Fibroblast of pulmonary artery (primary cell): ENCODE results near the gene IRAK2.

Source experiments
- DNase-seq: peaks from one replicate; pipeline ENCODE4 v3.0.0-alpha.2; 2010; ENCODE audit warnings: low read depth
- H3K4me3 ChIP-seq: replicated peaks from 2 replicates; pipeline ENCODE4 v1.5.1; 2011; ENCODE audit warnings: low read depth, mild to moderate bottlenecking, control low read depth, low read length, moderate library complexity
- TF ChIP-seq, protein P1 (sequence below): IDR thresholded peaks from 2 replicates; pipeline ENCODE4 v1.5.1; 2011; ENCODE audit warnings: mild to moderate bottlenecking, control low read depth, low read length, inconsistent platforms; ENCODE audit errors: missing control alignments

Gene IRAK2

DNA sequence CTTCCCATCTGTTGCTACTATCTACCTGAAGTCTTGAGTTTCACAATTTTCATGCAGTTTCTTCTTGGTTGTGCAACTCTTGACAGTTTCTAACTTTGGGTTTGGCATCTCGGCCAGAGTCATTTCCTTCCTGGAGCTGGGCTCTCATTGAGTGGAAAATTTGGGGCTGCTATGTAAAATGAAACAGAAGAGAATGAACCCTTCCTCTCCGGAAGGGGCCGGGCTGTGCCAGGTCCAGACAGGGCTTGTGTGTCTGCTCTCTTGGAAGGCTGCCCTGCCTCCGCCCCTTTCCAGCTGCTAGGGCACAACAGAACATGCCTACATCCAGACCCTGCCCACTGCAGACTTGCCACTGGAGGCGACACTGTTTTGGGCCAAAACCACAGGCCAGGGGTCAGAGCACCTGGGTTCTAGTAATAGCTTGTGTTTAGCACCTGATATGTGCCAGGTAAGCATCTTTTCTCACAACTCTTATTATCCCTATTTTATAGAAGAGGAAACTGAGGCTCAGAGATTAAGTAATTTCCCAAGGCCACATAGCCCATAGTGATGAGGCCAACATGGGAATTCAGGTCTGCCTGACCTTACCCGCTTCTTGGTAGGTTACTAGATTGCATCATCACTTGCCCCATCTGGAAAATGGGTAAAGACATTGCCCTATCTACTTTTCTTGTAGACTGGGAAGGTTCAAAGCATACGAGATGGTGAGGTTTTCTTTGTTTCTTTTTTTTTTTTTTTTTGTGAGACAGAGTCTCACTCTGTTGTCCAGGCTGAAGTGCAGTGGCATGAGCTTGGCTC is 25.0 kb downstream of the IRAK2 start:
- TF ChIP-seq, protein P1, sequence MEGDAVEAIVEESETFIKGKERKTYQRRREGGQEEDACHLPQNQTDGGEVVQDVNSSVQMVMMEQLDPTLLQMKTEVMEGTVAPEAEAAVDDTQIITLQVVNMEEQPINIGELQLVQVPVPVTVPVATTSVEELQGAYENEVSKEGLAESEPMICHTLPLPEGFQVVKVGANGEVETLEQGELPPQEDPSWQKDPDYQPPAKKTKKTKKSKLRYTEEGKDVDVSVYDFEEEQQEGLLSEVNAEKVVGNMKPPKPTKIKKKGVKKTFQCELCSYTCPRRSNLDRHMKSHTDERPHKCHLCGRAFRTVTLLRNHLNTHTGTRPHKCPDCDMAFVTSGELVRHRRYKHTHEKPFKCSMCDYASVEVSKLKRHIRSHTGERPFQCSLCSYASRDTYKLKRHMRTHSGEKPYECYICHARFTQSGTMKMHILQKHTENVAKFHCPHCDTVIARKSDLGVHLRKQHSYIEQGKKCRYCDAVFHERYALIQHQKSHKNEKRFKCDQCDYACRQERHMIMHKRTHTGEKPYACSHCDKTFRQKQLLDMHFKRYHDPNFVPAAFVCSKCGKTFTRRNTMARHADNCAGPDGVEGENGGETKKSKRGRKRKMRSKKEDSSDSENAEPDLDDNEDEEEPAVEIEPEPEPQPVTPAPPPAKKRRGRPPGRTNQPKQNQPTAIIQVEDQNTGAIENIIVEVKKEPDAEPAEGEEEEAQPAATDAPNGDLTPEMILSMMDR: no peak
- no peak overlapping the region for H3K4me3 ChIP-seq
- DNase-seq: peak; percentile 90

DNA sequence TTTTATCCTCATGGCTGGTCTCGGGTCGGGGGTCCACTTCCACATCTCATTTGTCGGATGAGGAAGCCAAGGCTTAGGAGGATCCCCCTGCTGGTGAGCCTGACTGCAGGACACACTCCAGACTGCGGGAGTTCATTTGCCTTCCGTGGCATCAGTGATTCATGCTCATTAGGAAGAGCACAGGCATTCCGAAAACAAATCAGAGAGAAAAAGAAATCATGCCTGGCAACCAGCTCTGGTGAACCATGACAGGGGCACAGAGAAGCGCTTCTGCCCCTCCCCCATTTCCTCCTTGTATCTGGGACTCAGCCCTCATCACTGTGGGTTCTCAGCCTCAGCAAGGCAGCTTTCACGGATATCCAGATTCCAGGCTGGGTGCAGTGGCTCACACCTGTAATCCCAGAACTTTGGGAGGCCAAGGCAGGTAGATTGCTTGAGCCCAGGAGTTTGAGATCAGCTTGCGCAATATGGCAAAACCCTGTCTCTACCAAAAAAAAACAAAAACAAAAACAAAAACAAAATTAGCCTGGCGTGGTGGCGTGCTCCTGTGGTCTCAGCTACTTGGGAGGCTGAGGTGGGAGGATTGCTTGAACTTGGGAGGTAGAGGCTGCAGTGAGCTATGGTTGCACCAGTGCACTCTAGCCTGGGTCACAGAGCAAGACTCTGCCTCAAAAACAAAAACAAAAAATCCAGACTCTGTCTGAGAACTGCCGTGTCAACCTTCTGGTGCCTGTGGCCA is 28.4 kb downstream of the IRAK2 start:
- H3K4me3 ChIP-seq: no peak overlapping the region
- DNase-seq: peak; percentile 89
- TF ChIP-seq, protein P1: peak; percentile 77

DNA sequence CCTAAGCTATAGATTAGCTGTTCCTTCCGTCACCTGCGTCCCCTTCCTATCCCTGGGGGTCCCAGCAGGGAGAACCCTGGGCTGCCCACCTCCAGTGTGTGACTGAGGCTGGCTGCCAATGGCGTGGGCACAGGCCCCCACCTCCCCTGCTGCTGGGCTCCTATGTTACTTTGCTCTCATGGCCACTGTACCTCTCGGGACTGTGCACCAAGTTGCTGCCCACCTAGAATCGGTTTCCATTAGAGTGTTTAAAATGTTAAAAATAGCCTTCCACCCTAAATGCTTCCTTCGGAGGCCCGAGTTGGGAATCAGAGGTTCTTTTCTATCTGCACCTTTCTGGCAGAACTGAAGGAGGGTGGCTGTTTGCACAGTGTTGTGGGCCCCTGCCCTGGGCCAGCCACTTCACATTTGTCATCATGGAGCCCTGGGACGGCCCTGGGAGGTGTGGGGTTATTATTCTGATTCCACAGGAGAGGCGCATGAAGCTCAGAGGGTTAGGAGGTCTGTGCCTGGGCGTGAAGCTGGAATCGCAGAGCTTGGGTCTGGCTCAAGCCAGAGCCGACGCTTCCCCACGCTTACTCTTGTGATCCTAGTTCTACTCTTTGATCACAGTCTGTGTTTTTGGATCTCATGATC is 29.1 kb downstream of the IRAK2 start:
- DNase-seq: no peak
- H3K4me3 ChIP-seq: no peak overlapping the region
- TF ChIP-seq, protein P1: no peak

DNA sequence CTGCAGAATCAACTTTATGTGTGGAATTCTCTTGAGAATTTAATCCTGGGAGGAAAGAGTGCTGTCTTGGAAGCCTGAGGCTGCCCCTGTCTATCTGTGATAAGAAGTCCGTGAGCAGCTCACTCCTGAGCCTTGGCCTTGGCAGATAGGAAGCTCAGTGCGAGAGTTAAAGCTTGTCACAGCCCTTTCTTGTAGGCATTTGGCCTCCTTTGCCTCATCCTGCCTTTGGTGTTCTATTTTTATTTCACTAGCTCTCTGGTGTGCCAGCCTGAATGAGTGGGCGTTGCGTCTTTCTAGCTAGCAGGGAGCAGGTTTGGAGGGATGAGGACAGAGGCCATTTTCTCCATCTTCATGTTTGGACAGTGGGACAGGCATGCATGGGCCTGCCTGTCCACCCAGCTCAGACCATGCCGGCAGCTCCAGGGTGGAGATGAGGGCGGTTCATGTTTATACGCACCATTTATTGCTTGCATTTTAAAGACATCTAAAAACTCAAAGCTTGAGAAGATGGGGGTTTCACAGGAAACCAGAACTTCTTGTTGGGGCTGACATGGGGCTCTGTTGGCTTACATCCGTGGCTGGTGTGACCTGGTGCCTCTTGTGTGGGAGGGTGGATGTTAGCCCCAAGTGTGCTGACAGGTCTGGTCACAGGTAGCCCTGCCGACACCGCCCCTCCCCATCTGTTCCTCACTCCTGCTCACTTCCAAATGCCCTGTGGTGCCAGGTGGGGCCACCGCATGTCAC is 29.8 kb downstream of the IRAK2 start:
- DNase-seq: no peak
- TF ChIP-seq, protein P1: no peak
- no peak overlapping the region for H3K4me3 ChIP-seq

DNA sequence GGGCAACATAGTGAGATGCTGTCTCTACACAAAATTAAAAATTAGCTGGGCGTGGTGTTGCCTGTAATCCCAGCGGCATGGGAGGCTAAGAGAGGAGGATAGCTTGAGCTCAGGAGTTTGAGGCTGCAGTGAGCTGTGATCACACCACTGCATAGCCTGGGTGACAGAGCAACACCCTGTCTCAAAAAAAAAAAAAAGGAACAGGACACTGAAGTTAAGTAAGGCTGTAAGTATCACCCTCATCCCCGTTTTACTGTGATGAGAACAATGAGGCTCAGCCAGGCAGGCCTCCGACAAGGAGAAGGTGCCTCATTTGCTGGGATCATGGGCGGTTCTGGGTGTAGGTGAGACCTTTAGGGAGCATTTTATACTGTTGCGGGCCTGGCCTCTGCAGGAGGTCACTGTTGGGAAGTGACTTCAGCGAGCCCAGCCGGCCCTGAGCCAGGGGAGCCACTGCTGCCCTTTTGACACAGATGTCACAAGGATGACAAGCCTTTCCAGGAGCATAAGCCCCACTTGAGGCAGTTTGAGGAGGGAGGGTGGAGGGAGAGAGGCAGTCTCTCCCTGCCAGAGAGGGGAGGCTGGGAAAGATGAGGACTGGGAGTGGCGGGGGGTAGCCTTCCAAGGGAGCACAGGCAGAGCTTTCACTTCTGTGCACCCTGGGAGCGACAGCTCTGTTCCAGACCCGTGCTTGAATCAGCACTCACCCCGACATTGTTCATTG is 30.8 kb downstream of the IRAK2 start:
- H3K4me3 ChIP-seq: no peak overlapping the region

More for the DNA sequence above, 30.8 kb downstream of the IRAK2 start:
- DNase-seq: no peak
- TF ChIP-seq, protein P1: no peak
